ENCODE results near the gene MRPL21.
A peak's percentile ranks its signal among the peaks of the same experiment; 100 is the strongest.
"Not testable (repeated sequence)": the region's sequence is repeated elsewhere in the genome, so short reads cannot be mapped to it uniquely, and the experiment has no call there.

MRPL21 gene

GRCh38 chr11:68908273-68908672 is 4.6 kb upstream of the MRPL21 start:
- no peak for DNase-seq

DNA sequence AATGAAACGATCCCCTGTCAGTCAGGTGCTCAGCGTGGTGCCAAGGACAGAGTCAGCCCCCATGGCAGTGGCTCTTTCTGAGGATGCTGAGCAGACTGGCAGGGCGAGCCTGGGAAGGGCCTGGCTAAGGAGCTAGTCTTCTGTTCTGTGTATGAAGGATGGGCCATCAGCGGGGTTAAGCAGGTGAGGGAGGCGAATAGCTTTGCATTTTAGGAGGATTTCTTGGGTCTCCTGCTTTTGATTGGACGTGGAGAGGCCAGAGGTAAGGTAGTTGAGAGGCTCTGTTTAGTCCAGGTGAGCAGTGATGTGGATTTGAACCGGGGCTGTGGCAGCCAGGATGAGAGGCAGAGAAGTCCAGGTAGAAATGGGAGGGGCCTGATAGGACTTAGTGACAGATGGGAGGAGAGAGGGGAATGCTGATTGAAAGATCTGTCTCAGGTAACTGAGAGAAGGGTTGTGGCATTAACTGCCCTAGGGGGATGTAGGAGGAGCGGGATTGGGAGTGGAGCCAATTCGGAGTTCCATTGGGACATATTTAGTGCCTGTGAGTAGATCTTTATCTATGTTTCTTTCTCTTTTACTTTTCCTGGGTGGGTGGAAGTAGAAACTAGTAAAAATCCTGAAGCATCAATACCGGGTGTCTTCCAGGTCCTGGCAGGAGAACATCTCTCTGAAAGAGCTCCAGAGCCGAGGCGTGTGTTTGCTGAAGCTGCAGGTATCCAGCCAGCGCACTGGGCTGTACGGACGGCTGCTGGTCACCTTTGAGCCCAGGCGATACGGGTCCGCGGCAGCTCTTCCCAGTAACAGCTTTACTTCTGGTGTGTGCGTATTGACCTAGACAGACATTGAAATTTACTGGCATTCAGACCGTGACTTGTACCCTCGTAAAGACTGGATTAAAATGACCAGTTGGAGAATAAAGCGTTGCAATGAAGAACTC is 2.1 kb upstream of the MRPL21 start:
- no peak for DNase-seq

DNA sequence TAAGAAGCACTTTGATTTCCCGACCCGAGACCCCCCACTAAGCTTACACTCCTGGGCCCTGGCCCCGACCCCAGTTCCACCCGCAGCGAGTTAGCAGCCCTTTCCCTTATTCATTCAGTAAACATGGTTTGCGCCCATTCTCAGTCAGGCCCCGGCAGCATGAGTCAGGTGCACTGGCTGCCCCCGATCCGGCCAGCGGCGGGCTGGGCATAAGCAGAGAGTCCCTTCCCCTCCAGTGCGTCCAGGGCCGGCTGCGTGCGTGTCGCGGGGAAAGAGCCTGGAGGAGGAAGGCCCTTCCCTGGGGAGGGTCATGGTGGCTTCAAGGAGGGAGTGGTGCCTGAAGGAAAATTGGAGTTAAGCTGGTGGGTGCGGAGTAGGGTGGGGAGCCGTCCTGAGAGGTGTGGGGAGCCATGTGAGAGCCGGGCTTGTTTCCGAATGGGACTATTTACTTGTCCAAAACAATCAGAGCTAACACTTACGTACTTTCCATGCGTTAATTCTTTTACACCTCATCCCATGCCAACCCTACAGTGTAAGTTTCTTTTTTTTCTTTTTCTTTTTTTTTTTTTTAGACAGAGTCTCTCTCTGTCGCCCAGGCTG is 716 bp upstream of the MRPL21 start:
- peak in 1 of 2 experiments; percentile 5 for DNase-seq

DNA sequence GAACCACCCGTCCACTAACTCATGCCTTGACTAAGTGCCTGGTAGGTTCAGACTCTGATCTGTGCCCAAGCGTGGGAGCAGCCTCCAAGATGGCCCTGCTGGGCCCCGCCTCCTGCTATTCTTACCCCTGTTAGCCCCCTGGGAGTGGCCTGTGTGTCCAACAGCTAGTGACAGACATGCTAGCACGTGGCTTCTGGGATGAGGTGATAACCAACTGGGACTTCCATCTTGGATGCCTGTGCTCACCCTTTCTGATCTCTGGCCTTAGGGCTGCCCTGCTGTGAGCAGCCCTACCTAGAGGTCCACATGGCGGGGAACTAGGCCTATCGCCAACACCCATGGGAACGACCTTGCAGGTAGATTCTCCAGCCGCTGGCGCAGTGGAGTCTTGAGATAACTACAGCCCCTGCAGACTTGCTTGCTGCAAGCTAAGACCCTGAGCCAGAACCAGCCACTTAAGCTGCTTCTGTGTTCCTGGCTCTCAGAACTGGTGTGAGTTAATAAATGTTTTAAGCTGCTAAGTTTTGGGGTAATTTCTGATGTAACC is 2.7 kb downstream of the MRPL21 start:
- no peak for DNase-seq

GRCh38 chr11:68897441-68897840 is 6.2 kb downstream of the MRPL21 start:
- DNase-seq, result no peak

DNA sequence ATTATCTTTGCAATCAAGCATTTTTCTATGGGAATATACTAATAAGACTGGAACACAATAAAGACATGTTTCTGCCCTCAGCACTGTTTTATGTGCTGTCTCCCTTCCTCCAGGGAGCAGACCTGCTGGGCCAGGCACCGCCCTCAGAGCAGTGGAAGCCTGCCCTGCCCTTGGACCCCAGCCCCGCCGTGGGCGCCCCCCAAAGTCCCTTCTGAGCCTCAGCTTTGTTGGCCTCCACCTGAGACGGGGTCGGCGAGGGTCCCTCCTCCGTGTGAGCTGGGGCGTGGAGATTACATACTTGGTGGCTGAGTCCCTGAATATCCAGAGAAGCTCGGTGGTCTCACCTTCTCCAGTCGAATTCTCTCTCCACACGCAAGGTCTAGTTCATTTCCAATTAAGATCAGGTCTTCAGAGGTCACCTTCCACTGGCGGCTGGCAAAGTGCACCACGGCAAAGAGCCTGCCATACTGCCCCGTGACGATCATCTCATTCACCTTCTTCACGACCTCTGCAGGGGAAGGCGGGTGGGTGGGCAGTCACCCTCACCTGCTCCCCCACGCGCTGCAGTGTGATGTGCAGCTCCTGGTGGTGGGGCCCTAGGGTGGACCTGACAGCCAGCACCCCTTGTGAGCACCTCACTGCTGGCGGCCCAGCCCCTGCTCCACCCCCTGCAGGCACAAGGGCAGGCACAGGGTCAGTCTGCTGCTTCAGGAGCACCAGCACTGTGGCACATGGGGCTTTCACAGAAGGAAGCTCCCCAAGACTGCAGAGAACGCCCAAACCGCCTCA is 7.3 kb downstream of the MRPL21 start:
- no peak for DNase-seq

DNA sequence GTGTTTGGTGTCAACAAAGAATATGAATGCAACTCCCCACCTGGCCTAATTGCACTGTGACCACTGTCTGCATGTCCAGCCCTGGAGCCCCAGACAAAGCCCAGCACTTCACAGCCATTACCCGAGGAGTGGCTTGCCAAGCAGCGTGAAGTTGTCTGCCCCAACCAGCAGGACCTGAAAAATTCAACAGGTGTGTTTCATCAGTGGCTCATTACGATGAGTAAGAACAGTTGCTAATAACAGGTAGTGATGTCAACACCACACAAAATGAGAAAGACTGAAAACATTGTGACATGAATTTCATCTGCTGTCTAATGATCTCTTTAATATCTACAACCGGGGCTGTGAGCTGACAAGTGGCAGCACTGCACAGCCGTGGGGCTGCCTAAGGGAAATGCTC is 10.3 kb downstream of the MRPL21 start:
- no peak for DNase-seq

GRCh38 chr11:68892576-68892975 is 11.1 kb downstream of the MRPL21 start:
- no peak for DNase-seq

DNA sequence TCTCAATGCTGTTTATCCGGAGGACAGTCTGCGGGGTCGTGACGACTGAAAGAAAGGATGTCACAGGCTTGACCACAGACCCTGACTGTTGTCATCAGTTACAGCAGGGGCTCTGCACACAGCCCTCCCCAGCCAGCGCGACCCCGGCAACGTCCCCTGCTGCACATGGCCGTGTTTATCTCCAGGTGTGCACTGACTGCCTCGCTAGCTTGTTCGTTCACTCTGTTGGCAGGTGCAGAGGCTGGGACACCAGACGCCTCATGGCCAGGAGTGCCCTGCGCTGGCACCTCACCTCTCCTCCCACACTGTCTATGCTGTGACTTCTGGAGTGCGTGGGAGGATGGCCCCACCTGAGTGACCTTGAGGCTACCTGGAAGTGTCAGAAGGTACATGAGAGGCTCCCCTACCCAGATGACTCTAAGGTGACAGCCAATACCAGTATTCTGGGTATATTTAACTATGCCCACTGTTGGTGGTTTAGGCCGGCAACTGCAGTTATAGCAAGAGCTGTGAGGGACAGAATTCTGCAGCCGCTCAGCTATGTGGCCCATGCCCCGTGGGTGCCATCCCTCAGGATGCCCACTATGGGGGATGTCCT is 12.2 kb downstream of the MRPL21 start:
- DNase-seq, result no peak

DNA sequence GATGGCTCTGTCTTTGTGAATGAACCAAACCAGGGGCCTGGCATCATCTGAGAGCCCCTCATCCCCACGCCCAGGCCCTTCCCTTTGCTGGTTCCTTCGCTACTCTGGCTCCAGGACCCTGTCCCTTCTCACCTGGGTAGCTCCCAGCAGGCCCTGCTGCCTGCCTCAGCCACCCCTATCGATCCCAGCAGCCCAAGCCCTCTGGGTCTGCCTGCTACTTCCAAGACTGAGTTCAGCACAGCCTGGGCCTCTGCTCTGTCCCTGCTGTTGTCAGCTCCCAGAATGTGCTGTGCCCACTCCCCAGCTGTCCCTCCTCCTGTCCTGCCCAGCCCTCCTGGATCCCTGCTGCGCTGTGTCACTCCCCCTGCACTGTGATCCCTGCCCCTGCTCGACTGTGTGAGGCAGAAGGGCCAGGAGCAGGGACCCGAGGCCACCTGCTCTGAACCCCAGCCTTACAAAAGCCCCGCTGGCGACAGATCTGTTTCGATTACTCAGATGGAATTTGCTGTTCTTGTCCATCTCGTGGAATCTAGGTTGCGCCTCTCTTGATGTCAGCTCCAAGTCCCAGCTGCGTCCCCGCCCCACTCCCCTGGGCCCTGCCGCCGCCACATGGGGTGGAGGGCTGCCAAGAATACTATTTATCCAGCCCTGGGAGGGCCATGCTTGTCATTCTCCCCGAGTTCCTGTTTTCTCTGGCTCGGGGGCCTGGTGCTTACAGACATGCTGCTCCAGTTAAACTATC is 13.0 kb downstream of the MRPL21 start:
- DNase-seq, result peak; percentile 76 to 83

DNA sequence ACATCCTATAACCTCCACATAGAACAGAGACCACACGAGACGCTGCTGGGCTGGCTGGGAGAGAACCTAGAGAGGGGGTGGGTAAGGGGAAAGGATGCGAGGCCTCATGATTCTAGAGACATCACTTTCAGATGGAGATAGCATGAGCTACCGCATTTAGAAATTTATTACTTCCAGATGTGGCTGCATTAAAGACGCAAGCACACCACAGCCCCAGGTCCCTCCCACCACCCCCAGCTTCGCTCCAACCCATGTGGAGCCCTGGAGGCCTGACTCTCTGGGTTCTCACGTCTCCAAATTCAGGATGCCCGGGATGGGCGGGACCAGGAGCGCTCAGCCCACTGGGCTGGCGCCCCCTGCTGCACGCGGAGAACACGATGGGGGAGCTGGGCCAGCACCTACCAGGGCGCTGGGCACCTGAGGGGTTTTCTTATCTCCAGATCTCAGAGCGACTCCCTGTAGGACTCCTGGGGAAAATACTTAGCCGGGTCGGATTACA is 13.6 kb downstream of the MRPL21 start:
- no peak for DNase-seq

DNA sequence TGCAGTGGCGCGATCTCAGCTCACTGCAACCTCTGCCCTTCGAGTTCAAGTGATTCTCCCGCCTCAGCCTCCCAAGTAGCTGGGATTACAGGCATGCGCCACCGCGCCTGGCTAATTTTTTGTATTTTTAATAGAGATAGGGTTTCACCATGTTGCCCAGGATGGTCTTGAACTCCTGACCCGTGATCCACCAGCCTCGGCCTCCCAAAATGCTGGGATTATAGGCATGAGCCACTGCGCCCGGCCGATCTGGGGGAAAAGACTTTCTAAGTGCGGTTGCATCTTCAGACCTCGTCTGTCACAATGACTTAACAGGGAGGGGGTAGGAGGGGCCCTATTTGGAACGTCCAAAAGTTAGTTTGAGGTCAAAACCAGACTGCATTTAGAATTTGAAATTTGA is 18.8 kb downstream of the MRPL21 start:
- DNase-seq, result not testable (repeated sequence)

- DNase-seq, result no peak
These were observed 21.2 kb downstream of the MRPL21 start for GRCh38 chr11:68882391-68882790.

- no peak for DNase-seq
These were observed 22.3 kb downstream of the MRPL21 start for GRCh38 chr11:68881320-68881719.

- no peak for DNase-seq
These were observed 22.8 kb downstream of the MRPL21 start for GRCh38 chr11:68880851-68881250.

DNA sequence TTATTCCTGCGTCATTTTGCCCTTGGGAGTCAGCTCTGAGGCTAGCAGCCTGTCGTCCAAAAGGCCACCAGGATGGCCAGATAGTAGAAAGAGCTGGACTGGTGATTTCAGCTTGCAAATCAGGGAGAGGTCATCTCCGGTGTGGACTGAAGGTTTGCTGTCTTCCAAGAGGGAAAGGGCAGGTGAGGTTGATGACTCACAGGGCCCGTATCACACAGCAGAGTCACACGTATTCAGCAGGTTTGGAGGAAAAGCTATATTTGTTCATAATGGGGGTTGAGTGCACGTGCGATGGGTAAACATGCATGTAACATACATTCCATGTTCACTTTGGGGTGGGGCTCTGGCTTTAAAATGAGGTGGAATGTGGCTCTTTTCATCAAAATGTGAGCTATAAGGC is 25.6 kb downstream of the MRPL21 start:
- no peak for DNase-seq

- no peak for DNase-seq
These were observed 31.2 kb downstream of the MRPL21 start for GRCh38 chr11:68872216-68873003.

DNA sequence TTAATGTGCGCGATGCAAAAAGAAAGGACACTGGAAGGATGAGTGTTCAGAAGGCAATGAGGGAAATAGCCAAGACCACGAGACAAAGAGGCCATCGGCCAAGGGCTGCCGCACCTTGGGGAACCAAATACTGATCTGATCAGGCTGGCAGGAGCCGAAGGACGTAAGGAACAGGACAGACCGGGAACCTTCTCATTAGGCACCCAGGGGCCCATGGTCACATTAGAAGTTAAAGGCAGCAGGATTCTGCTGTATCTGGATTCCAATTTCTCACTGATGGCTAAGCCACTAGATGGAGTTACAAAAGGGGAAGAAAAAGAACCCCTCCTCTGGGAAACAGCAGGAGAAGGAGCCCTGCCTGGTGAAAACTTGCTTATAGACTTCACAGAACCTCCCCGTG is 33.2 kb downstream of the MRPL21 start:
- DNase-seq, result no peak

DNA sequence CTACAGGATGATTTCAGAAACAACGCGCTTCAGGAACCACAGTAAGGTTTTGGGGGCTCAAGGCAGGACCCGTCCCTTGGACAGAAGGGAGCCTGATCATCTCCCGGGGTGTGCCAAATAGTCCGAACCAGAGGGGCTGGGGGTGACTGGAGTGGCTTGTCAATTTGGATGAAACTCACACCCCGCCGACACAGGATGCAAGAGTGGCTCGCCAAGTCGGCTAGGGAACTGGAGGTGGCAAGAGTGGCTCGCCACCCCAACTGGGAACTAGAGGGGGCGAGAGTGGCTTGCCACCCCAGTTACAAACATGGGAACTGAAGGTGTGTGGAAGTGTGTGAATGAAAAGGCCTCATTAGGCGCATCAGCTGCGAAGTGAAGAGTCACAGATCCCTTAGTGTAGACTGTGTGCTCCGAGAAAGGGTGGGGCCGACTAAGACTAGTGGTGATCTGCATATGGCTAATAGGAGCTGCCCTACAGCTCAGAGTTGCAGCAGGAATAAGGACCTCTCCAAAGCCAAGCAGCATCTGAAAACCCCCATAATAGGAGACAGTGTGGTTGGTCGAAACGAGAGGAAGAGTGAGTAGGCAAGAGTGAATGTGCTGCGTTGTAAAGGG is 35.3 kb downstream of the MRPL21 start:
- no peak for DNase-seq

GRCh38 chr11:68867066-68867465 is 36.6 kb downstream of the MRPL21 start:
- no peak for DNase-seq

- no peak for DNase-seq
These were observed 38.4 kb downstream of the MRPL21 start for GRCh38 chr11:68865241-68865640.

All from NCI-H2081 (cell line).